Right lobe of liver (tissue), 4 donors: ENCODE measurements around the gene CALML6.

Experiments
- CTCF ChIP-seq, 4 donors: fragments of 200-600 bp in 3 of 4; fragments of 450-650 bp in 1 of 4; IDR thresholded peaks; one replicate each; pipeline versions ENCODE4 v1.5.1 to v1.8.0; 2016 to 2022; ENCODE audit warnings: antibody characterized with exemption in 4 of 4, mild to moderate bottlenecking in 2 of 4
- POLR2A ChIP-seq: fragments of 450-650 bp; IDR thresholded peaks from one replicate; pipeline ENCODE4 v1.6.1; 2017; ENCODE audit warnings: antibody characterized with exemption, mild to moderate bottlenecking
- donor health status: DM: no; HTN: no; CAD: no.
- donor health status: DM: no; HTN: no; CAD: no.
- donor health status: DM: no; HTN: yes; CAD: no.

DNA sequence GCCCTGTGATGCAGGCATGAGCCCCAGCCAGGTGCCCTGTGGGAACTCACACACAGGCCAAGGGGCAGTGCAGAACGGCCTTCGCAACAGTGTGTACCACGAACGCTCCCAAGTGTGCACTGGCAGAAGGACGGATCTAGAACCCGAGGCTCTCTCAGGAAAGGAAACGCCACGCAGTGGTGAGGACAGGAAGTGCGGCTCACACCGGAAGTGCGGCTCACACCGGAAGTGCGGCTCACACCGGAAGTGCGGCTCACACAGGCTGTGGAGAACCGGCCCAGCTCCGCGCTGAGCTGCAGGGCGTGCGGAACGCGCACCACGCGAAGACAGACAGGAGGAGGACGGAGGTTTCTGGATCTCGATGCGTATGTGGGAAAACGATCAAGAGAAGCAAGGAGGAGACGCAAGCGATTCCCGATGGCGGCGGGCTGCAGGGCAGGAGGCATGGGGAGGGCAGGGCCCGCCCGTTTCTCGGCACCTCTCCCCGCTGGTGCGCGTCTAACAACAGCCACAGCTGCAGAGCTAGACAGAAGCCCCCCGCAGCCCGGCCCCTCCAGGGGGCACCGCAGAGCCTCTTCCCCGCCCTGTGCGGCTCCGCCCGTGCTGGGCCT lies 39.9 kb downstream of the CALML6 start:
- TF ChIP-seq CTCF (IDR thresholded peaks at IDR 0.05) (no peak), POLR2A (no peak)
